ENCODE results near the gene APP. TPM values are rescaled to one million over a fixed set of nuclear protein-coding genes. Genes with fewer than 3 reads are reported as not detected.
"Not testable (repeated sequence)": the region's sequence is repeated elsewhere in the genome, so short reads cannot be mapped to it uniquely, and the experiment has no call there.

APP gene
- total RNA-seq, 1 donor from 2014 or later: 306 TPM

GRCh38 chr21:25925064-25925800 lies 245.3 kb downstream of the APP start:
- Histone ChIP-seq H3K4me3 (no peak overlapping the region), H3K9me3 (ENCODE audit: low read depth) (no peaks in the 10 kb centered on the region), H3K27ac (no peak overlapping the region), H3F3A (ENCODE audit: low read depth) (no peaks in the 10 kb centered on the region), H3K4me1 (peaks cover 3% of the 10 kb centered on the region), H3K36me3 (no peaks in the 10 kb centered on the region), H3K79me2 (ENCODE audit: low read depth) (peaks cover 3% of the 10 kb centered on the region), H3K9ac (no peak overlapping the region), H2AFZ (replicated peaks) (no peak overlapping the region), H3K4me2 (no peak overlapping the region), H4K20me1 (ENCODE audit: low read depth) (no peaks in the 10 kb centered on the region), H3K27me3 (no peaks in the 10 kb centered on the region)
- Mint-ChIP-seq H3K9me3 (peaks cover 21% of the 10 kb centered on the region), H3K4me1 (peaks cover 6% of the 10 kb centered on the region), H3K4me3 (no peak overlapping the region), H3K27ac (no peak overlapping the region), H3K27me3 (ENCODE audit: insufficient read depth, low read depth) (no peaks in the 10 kb centered on the region), H3K36me3 (peaks cover 22% of the 10 kb centered on the region)
- TF ChIP-seq EZH2 (IDR thresholded peaks at IDR 0.05): no peak
- no peak for TF ChIP-seq EZH2phosphoT487 (IDR thresholded peaks at IDR 0.05)
- no peak for TF ChIP-seq CTCF (IDR thresholded peaks at IDR 0.05)
- DNase-seq (ENCODE audit: low spot score): no peak

GRCh38 chr21:25918152-25918551 lies 252.4 kb downstream of the APP start:
- Mint-ChIP-seq H3K36me3 (peaks cover 19% of the 10 kb centered on the region), H3K9me3 (peaks cover 13% of the 10 kb centered on the region)
- not testable (repeated sequence) for H3K9ac ChIP-seq; H3K4me1 Mint-ChIP-seq; H3F3A ChIP-seq (ENCODE audit: low read depth); H3K4me3 ChIP-seq; H2AFZ ChIP-seq (replicated peaks); H3K4me1 ChIP-seq; H4K20me1 ChIP-seq (ENCODE audit: low read depth); H3K27ac ChIP-seq; H3K27ac Mint-ChIP-seq; H3K27me3 ChIP-seq; H3K4me3 Mint-ChIP-seq; H3K4me2 ChIP-seq; DNase-seq (ENCODE audit: low spot score); H3K27me3 Mint-ChIP-seq (ENCODE audit: insufficient read depth, low read depth); H3K36me3 ChIP-seq; H3K9me3 ChIP-seq (ENCODE audit: low read depth)
- peaks cover 29% of the 10 kb centered on the region for H3K79me2 ChIP-seq (ENCODE audit: low read depth)

GRCh38 chr21:25916226-25916625 lies 254.3 kb downstream of the APP start:
- Histone ChIP-seq H3K27ac (no peak overlapping the region), H3K79me2 (ENCODE audit: low read depth) (peaks cover 29% of the 10 kb centered on the region), H3K9me3 (ENCODE audit: low read depth) (no peaks in the 10 kb centered on the region), H3K4me1 (peaks cover 4% of the 10 kb centered on the region), H4K20me1 (ENCODE audit: low read depth) (no peaks in the 10 kb centered on the region), H2AFZ (replicated peaks) (no peak overlapping the region), H3K4me2 (no peak overlapping the region), H3K4me3 (no peak overlapping the region), H3K36me3 (no peaks in the 10 kb centered on the region), H3F3A (ENCODE audit: low read depth) (peaks cover 6% of the 10 kb centered on the region), H3K9ac (no peak overlapping the region), H3K27me3 (no peaks in the 10 kb centered on the region)
- peaks cover 15% of the 10 kb centered on the region for H3K4me1 Mint-ChIP-seq
- peaks cover 2% of the 10 kb centered on the region for H3K27me3 Mint-ChIP-seq (ENCODE audit: insufficient read depth, low read depth)
- no peak overlapping the region for H3K4me3 Mint-ChIP-seq
- no peak for TF ChIP-seq EZH2phosphoT487 (IDR thresholded peaks at IDR 0.05)
- TF ChIP-seq EZH2 (IDR thresholded peaks at IDR 0.05): no peak
- no peak for TF ChIP-seq CTCF (IDR thresholded peaks at IDR 0.05)
- no peak overlapping the region for H3K27ac Mint-ChIP-seq
- DNase-seq (ENCODE audit: low spot score): no peak
- H3K9me3 Mint-ChIP-seq: peaks cover 13% of the 10 kb centered on the region
- peaks cover 32% of the 10 kb centered on the region for H3K36me3 Mint-ChIP-seq

GRCh38 chr21:25913479-25913878 lies 257.1 kb downstream of the APP start:
- peaks cover 10% of the 10 kb centered on the region for H3K36me3 ChIP-seq
- no peaks in the 10 kb centered on the region for H4K20me1 ChIP-seq (ENCODE audit: low read depth)
- no peaks in the 10 kb centered on the region for H3K9me3 ChIP-seq (ENCODE audit: low read depth)
- H3K4me2 ChIP-seq: no peak overlapping the region
- no peak overlapping the region for H2AFZ ChIP-seq (replicated peaks)
- Mint-ChIP-seq H3K4me3 (no peak overlapping the region), H3K9me3 (peaks cover 13% of the 10 kb centered on the region), H3K4me1 (peaks cover 15% of the 10 kb centered on the region), H3K27me3 (ENCODE audit: insufficient read depth, low read depth) (peaks cover 2% of the 10 kb centered on the region), H3K36me3 (peaks cover 41% of the 10 kb centered on the region), H3K27ac (no peak overlapping the region)
- H3F3A ChIP-seq (ENCODE audit: low read depth): peaks cover 6% of the 10 kb centered on the region
- H3K4me3 ChIP-seq: no peak overlapping the region
- H3K27me3 ChIP-seq: no peaks in the 10 kb centered on the region
- TF ChIP-seq CTCF (IDR thresholded peaks at IDR 0.05) (no peak), EZH2 (IDR thresholded peaks at IDR 0.05) (no peak), EZH2phosphoT487 (IDR thresholded peaks at IDR 0.05) (no peak)
- H3K79me2 ChIP-seq (ENCODE audit: low read depth): peaks cover 29% of the 10 kb centered on the region
- peaks cover 4% of the 10 kb centered on the region for H3K4me1 ChIP-seq
- H3K27ac ChIP-seq: no peak overlapping the region
- DNase-seq (ENCODE audit: low spot score): no peak
- H3K9ac ChIP-seq: no peak overlapping the region

Measured in neural progenitor cell (in vitro differentiated cells).